ENCODE measurements around the gene PPP1R12B. TPM values are rescaled to one million over a fixed set of nuclear protein-coding genes. Genes with fewer than 3 reads are reported as not detected.
"Not testable (repeated sequence)": the region's sequence is repeated elsewhere in the genome, so short reads cannot be mapped to it uniquely, and the experiment has no call there.

PPP1R12B gene
- total and polyA plus RNA-seq, 4 donors: 31.1 to 47.0 (median 39.2) TPM

DNA sequence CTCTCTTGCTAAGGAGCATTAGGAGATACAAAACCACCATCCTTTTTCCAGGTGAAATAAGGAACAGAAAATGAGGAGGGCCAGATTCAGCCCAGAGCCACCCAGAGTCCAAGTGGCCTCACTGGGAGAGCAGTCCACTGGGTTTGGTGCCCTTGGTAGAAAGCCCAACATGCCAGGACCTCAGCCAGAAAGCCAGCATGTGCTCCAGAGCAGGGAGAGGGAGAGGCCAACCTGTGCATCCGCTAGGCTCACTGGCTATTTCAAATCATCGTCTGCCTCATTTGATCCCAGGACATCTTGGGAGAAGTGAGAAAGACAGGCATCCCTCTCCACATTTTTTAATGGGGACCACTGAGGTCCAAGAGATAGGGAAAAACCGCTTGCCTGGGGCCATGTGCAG is 287.7 kb downstream of the PPP1R12B start:
- H3K27ac ChIP-seq (ENCODE audit: low read depth, low read length); H3K9me3 ChIP-seq (ENCODE audit: control insufficient read depth, insufficient read depth, low read length); H3K27me3 ChIP-seq (ENCODE audit: control insufficient read depth, insufficient read depth, low read length); H3K4me3 ChIP-seq (ENCODE audit: low read depth, low read length); H3K36me3 ChIP-seq (ENCODE audit: control insufficient read depth, insufficient read depth, low read length); DNase-seq (ENCODE audit: low read depth in 4 of 6, low spot score in 6 of 6): not testable (repeated sequence)
- H3K4me1 ChIP-seq (ENCODE audit: control insufficient read depth, insufficient read depth, low read length): peaks cover 32% of the 10 kb centered on the region
- no CpG with 5 or more reads among the region's 3 CpGs for WGBS (ENCODE audit: insufficient coverage)

DNA sequence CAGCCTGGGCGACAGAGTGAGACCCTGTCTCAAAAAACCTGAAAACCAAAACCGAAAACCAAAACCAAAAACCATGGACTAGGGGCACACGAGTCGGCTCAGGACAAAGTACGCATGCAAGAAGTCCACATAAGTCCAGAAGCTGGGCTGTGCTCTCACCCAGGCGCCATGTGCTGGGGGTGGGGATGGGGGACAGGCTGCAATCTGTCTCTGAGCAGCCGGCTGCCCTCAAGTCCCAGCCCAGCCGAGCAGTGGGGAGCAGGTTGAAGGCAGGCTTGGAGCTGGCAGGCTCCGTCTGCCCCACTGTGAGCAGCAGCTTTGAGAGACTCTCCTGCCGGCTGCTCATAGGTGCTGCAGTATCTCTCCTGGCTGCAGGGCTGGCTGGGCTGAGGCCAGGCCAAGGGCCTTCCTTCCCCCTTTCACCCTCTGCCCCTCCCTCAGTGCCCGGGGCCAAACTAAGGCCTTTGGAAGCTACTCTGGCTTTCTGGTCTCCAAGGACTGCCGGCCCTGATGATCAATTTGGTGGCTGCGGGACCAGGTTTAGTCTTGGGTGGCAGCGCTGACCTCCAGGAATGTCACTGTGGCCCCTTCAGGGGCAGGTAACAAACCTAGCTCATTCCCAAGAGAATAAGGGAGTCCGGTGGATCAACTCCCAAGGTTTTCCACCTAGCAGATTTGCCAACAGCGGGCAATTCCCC is 289.0 kb downstream of the PPP1R12B start:
- Histone ChIP-seq H3K4me1 (ENCODE audit: control insufficient read depth, insufficient read depth, low read length) (peaks cover 34% of the 10 kb centered on the region), H3K27ac (ENCODE audit: low read depth, low read length) (peak overlapping the region; percentile 40), H3K27me3 (ENCODE audit: control insufficient read depth, insufficient read depth, low read length) (peaks cover 14% of the 10 kb centered on the region)
- not testable (repeated sequence) for H3K4me3 ChIP-seq (ENCODE audit: low read depth, low read length); H3K36me3 ChIP-seq (ENCODE audit: control insufficient read depth, insufficient read depth, low read length); H3K9me3 ChIP-seq (ENCODE audit: control insufficient read depth, insufficient read depth, low read length); DNase-seq (ENCODE audit: low read depth in 4 of 6, low spot score in 6 of 6)
- WGBS (ENCODE audit: insufficient coverage): 59% methylated on average over 15 of the region's 16 CpGs

DNA sequence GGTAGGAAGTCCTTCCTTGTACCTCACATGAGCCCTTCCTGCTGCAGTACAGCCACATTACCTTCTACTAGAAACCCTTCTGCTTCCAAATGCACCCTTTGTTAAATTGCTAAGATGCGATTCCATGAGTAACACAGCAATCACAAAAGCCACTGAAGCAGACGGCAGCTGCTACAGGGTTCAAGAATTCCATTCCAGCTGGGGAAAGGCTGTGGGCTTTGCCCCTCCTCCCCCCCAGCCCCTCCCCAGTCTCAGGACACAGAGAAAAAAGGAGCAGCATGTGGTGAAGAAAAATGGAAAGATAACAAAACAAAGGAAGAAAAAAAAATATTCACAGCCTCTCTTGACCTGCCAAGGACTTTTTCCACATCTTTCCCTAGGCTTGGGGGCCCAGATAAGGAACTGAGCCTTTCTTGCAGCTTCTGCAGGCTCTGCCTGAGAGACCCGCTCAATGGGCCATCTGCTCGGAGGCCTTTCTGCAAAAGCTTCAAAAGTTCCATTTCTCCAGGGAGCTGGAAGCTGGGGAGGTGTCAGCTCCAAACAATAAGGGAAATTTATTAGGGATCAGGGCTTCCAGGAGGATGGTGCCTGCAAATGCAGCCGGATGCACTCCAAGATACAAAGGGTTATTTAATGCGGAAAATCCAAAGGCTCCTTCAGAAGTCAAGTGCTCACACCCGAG is 289.7 kb downstream of the PPP1R12B start:
- H3K4me3 ChIP-seq (ENCODE audit: low read depth, low read length): no peak overlapping the region
- no peaks in the 10 kb centered on the region for H3K9me3 ChIP-seq (ENCODE audit: control insufficient read depth, insufficient read depth, low read length)
- 20% methylated on average over 6 of the region's 7 CpGs for WGBS (ENCODE audit: insufficient coverage)
- H3K27ac ChIP-seq (ENCODE audit: low read depth, low read length): peak overlapping the region; percentile 40
- peak in 2 of 6 donors; percentile 72 to 80 for DNase-seq (ENCODE audit: low read depth in 4 of 6, low spot score in 6 of 6)
- H3K4me1 ChIP-seq (ENCODE audit: control insufficient read depth, insufficient read depth, low read length): peaks cover 41% of the 10 kb centered on the region
- peaks cover 20% of the 10 kb centered on the region for H3K27me3 ChIP-seq (ENCODE audit: control insufficient read depth, insufficient read depth, low read length)
- H3K36me3 ChIP-seq (ENCODE audit: control insufficient read depth, insufficient read depth, low read length): no peaks in the 10 kb centered on the region

DNA sequence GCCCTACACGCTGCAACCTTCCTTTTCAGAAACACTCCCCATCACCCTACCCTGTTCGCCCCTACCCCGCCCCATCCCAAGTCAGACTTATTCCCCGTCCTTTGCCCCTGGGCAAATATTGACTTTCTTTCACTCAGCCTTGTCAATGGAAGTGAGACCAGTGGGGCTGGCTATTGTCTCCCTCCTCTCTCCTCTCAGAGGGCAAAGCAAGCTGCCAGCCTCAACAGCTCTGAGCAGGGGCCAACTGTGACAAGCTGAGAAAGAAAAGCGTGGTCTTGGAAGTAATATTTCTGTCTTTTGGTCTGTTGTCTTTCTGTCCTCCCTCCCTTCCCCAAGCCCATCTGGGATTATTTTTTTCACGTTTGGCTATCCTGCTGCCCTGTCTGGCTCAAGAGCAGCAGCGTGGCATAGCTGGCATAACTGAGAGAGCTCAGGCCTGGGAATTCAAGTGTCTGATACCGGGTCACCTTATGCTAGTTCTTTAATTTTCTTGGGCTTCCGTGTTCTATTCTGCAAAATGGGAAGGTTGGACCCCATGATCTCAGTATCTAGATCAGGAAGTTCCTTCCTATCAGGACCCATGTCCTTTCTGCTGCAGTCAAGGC is 290.3 kb downstream of the PPP1R12B start:
- not testable (repeated sequence) for H3K9me3 ChIP-seq (ENCODE audit: control insufficient read depth, insufficient read depth, low read length); H3K4me3 ChIP-seq (ENCODE audit: low read depth, low read length); H3K36me3 ChIP-seq (ENCODE audit: control insufficient read depth, insufficient read depth, low read length); H3K27ac ChIP-seq (ENCODE audit: low read depth, low read length)
- 27% methylated on average over 4 of the region's 9 CpGs for WGBS (ENCODE audit: insufficient coverage)
- peaks cover 46% of the 10 kb centered on the region for H3K4me1 ChIP-seq (ENCODE audit: control insufficient read depth, insufficient read depth, low read length)
- peaks cover 26% of the 10 kb centered on the region for H3K27me3 ChIP-seq (ENCODE audit: control insufficient read depth, insufficient read depth, low read length)
- DNase-seq (ENCODE audit: low read depth in 4 of 6, low spot score in 6 of 6): peak in 2 of 6 donors; percentile 73 to 77

DNA sequence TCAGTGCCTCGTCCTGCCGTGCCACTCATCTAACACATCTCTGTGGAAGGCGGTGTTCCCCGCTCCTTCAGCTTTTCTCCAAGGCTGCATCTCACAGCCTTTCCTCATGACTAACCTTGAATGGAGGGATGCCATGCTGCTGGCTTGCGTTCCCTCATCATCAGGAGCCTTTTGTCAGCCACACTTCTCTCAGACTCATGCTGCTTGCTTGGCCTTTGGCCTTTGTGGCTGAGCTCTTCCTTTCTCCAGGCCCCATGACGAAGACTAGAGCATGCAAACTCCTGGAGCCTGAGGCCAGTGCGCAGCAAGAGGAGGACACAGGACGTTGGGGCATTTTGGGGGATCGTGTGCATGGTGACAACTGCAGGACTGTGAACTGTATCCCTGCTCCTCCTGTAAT is 291.0 kb downstream of the PPP1R12B start:
- Histone ChIP-seq H3K27me3 (ENCODE audit: control insufficient read depth, insufficient read depth, low read length) (peaks cover 32% of the 10 kb centered on the region), H3K4me1 (ENCODE audit: control insufficient read depth, insufficient read depth, low read length) (peaks cover 53% of the 10 kb centered on the region), H3K4me3 (ENCODE audit: low read depth, low read length) (no peak overlapping the region), H3K27ac (ENCODE audit: low read depth, low read length) (no peak overlapping the region), H3K9me3 (ENCODE audit: control insufficient read depth, insufficient read depth, low read length) (no peaks in the 10 kb centered on the region), H3K36me3 (ENCODE audit: control insufficient read depth, insufficient read depth, low read length) (no peaks in the 10 kb centered on the region)
- WGBS (ENCODE audit: insufficient coverage): 65% methylated on average over 9 of the region's 9 CpGs
- peak in 1 of 6 donors; percentile 22 for DNase-seq (ENCODE audit: low read depth in 4 of 6, low spot score in 6 of 6)

DNA sequence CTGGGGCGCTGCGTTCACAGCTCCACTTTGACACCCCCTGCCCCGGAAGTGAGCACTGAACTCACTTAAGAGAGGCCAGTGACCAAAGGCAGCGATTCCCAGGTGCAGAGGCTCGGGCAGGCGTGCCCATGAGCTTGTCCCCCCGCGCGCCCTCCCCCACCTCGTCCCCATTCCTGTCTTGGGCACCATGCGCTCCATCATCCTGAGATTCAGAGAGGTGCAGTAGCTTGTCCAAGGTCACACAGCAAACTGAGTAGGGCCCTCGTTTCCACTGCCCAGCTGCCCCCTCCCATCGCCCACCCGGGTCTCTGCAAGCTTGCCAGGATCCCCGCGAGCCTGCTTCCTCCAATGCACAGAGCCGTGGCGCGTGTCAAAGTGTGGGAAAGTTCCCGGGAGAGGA is 293.7 kb downstream of the PPP1R12B start:
- Histone ChIP-seq H3K4me3 (ENCODE audit: low read depth, low read length) (peak overlapping the region; percentile 31), H3K9me3 (ENCODE audit: control insufficient read depth, insufficient read depth, low read length) (no peaks in the 10 kb centered on the region), H3K36me3 (ENCODE audit: control insufficient read depth, insufficient read depth, low read length) (no peaks in the 10 kb centered on the region), H3K4me1 (ENCODE audit: control insufficient read depth, insufficient read depth, low read length) (peaks cover 52% of the 10 kb centered on the region), H3K27me3 (ENCODE audit: control insufficient read depth, insufficient read depth, low read length) (peaks cover 43% of the 10 kb centered on the region), H3K27ac (ENCODE audit: low read depth, low read length) (no peak overlapping the region)
- WGBS (ENCODE audit: insufficient coverage): 15% methylated on average over 19 of the region's 20 CpGs
- no peak for DNase-seq (ENCODE audit: low read depth in 4 of 6, low spot score in 6 of 6)

Small RNA genes lying within 50 kb of the gene (small RNA-seq; reads per million reads assigned to genes)
- gene AC099336.2 (ENCODE audit: low replicate concordance): not detected
- gene RF00156 (ENCODE audit: low replicate concordance): not detected
- not detected for gene RNU6-89P (ENCODE audit: low replicate concordance)

Other genes starting within 250 kb of the PPP1R12B start
- gene GPR37L1, start 225.8 kb upstream of the PPP1R12B start, total RNA-seq: 1 to 10 TPM; 3.1 to 7.5 TPM
- gene GPR37L1, start 225.8 kb upstream of the PPP1R12B start, polyA plus RNA-seq (ENCODE audit: insufficient read length in 2 of 2): 1 to 10 TPM; 5.8 to 9.7 TPM
- gene ARL8A, start 204.0 kb upstream of the PPP1R12B start, total RNA-seq: 10 to 100 TPM; 56.3 to 75.2 TPM
- gene ARL8A, start 204.0 kb upstream of the PPP1R12B start, polyA plus RNA-seq (ENCODE audit: insufficient read length in 2 of 2): 100 to 1,000 TPM; 183 to 184 TPM
- gene PTPN7, start 188.1 kb upstream of the PPP1R12B start, total RNA-seq: 1 to 10 TPM; 1.4 to 2.5 TPM
- gene PTPN7, start 188.1 kb upstream of the PPP1R12B start, polyA plus RNA-seq (ENCODE audit: insufficient read length in 2 of 2): 1 to 10 TPM in 1 of 2 donors, under 1 TPM in 1; 0.98 to 1.5 TPM
- gene LGR6, start 154.9 kb upstream of the PPP1R12B start, total RNA-seq: 1 to 10 TPM; 1.0 to 1.8 TPM
- 1 to 10 TPM; 5.5 to 6.1 TPM for gene LGR6, start 154.9 kb upstream of the PPP1R12B start, polyA plus RNA-seq (ENCODE audit: insufficient read length in 2 of 2)
- gene UBE2T, start 6.8 kb upstream of the PPP1R12B start, total RNA-seq: 10 to 100 TPM; 16.3 to 21.1 TPM
- 10 to 100 TPM; 31.5 to 34.0 TPM for gene UBE2T, start 6.8 kb upstream of the PPP1R12B start, polyA plus RNA-seq (ENCODE audit: insufficient read length in 2 of 2)